Sciatic nerve (tissue), 2 donors: ENCODE measurements around the gene LRP1B. TPM values are rescaled to one million over a fixed set of nuclear protein-coding genes. Genes with fewer than 3 reads are reported as not detected.

Experiments used
- ATAC-seq: fragments of 200-7000 bp; cut with Tn5 transposase; one replicate; pipeline ENCODE4 v1.9.1; 2020; ENCODE audit warnings: mild to moderate bottlenecking, moderate library complexity
- DNase-seq: peaks from one replicate; pipeline ENCODE4 v3.0.0-alpha.2; 2020; ENCODE audit warnings: low spot score
- intact Hi-C: fragments of 100-400 bp; cut with DNase I; formaldehyde crosslinking; loops from one replicate; pipeline ENCODE4 v1.14.2; 2022
- microRNA-seq: library from miRNA; unstranded; fragments of <30 nt; microRNA quantifications from one replicate; pipeline ENCODE4 v1.2.0, GENCODE V29; 2020
- total RNA-seq: library from RNA; stranded (reverse); fragmentation: NEBNext Ultra II Directional; extraction: Animal tissue kit (Norgen Biotek cat#: 25700); gene quantifications from one replicate; pipeline ENCODE4 v1.2.1, GENCODE V29; 2021
- donor health status: DM: no; HTN: no; CAD: no.
- donor health status: DM: no; HTN: no; CAD: no.

LRP1B gene
- total RNA-seq, 1 donor from 2014 or later = 0.62 TPM

DNA sequence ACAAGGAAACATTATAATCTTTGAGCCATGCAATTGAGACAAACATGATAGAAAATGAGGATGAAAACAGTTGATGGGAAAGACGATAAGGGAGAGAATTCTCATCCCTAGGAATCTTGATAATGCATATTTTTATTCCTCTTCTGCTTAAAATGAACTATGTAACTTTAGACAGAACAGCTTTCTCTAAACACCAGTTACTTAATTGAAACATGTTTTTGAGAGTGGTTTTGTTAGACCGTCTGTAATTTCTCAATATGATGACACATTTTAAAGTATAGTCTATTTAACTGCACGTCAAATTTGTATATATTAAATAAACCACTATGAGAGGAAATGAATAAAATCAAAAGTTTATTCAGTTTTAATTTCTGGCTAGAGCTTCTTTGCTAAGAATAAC is 1896.7 kb downstream of the LRP1B start:
- no peak for ATAC-seq
- intact Hi-C loops = no loop called here

DNA sequence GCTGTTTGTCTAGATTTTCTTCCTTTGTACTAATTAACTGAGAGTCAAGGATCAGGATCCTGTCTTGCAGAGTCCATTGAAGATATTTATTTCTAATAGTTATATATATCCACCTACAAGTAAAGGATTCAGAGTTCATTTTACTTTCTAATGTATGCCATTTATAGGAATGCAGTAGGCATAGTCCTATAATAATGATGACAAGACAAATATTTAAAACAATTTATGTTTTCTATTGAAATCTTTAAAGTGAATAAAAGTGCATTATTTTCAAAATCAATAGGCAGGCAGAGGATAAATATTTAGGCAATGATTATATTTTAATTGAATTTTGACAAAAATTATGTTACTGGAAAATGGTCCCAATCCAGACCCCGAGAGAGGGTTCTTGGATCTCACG is 1919.9 kb downstream of the LRP1B start:
- ATAC-seq (no peak), DNase-seq (no peak)
- intact Hi-C loops = no loop called here

More for the DNA sequence above, 1896.7 kb downstream of the LRP1B start:
- no peak for DNase-seq

DNA sequence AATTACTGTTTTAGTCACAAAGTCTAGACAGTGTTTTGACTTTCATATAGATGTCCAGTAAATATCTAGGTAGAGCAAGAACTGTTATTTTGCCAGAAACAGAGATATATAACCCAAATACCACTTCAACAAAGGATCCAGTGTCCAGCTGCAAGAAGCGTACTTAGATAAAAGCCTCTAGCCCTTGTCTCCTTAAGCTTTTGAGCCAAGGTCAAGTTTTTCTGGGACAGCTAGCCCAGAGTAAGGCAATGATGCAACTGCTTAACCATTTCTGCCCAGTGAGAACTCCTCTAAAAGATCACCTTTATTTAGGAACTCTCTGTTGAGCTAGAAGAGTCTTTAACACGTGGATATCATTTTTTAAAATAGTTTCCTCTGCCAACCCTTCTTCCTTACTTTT is 1925.7 kb downstream of the LRP1B start:
- intact Hi-C loops = no loop called here
- DNase-seq (no peak), ATAC-seq (no peak)

DNA sequence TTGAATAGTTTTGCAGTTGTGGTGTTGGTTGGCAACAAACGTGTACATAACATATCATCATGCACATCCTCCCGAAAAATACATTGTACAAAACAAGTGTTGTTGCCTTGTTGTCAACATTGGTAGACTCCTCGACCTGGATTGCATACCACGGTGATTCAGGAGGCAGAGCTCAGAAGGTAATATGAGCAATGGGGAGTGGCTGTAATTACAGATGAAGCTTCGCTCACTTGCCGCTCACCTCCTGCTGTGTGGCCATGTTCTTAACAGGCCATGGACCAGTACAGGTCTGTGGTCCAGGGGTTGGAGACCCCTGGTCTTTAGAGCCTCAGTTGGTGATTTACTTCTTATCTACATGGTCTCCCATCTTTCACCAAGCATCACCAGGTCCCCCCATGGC is 1927.5 kb downstream of the LRP1B start:
- DNase-seq = no peak
- intact Hi-C loops = no loop called here
- ATAC-seq = no peak

DNA sequence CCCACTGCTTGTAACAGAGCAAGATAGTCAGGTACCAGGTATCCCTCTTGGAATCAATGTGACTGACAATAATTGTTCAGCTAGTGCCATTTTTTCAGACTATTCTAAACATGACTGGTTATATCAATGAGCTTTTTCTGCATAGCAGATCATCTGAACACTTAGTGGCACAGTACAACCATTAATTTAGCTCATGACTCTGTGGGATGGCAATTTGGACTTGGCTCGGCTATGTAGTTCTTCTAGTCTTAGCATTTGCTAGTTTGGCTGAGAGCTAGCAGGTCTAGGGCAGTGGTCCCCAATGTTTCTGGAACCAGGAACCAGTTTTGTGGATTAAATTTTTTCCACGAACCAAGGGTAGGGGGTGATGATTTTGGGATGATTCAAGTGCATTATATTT is 1929.2 kb downstream of the LRP1B start:
- ATAC-seq = no peak
- intact Hi-C loops = no loop called here

DNA sequence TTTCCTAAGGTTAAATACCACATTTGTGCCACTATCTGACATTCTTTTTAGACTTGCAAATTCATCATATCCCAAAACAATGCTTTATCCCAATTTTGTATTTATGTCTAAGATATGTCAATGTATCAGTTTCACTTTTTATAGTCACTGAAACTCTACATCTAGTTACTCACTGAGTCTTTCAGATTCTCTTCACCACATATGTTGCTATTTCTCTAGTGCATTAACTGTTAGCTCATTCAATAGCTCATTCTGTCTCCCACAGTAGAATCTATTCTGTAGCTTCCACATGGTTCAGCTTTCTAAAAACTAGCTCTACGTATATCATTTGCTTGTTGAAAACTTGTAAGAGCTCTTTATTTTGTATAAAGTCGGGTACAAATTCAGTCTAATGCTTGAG is 1930.1 kb downstream of the LRP1B start:
- ATAC-seq (no peak), DNase-seq (no peak)
- intact Hi-C loops = no loop called here

More for the DNA sequence above, 1929.2 kb downstream of the LRP1B start:
- no peak for DNase-seq

DNA sequence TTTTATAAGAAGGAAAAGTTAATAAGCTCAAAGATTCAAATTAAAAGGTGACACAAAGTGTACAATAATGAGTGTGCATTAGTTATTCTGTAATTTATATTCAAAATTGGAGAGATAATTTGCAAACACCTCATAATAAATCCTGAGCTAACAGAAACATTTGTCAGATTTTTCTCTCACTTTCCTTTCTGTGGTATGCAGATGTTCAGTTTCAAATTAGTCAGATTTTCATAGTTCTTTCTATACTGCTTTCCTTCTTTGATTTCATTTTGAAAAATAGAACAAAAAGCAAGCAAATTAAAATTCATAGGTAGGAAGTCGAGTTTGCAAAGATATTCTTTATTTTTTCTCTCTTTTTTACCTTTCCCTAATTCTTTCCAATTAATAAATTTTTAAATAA is 1930.5 kb downstream of the LRP1B start:
- no peak for DNase-seq
- intact Hi-C loops = no loop called here

DNA sequence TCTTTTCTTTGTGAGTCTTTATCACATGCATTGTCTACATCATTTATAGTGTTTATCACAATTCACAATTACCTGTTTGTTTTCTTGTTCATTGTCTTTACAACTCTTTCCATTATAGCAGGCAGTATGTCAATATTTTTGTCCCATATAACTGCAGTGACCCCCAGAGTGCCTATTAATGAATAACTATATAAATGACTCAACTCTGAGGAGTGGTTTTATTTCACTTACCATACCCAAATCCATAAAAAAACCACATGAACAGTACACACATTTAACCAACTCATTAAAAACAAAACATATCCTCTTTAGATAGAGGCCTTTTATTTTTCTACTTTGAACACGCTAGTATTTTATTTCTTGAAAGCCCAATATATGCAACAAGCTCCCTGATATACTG is 1931.5 kb downstream of the LRP1B start:
- ATAC-seq (no peak), DNase-seq (no peak)
- intact Hi-C loops = no loop called here

More for the DNA sequence above, 1930.5 kb downstream of the LRP1B start:
- ATAC-seq = no peak

DNA sequence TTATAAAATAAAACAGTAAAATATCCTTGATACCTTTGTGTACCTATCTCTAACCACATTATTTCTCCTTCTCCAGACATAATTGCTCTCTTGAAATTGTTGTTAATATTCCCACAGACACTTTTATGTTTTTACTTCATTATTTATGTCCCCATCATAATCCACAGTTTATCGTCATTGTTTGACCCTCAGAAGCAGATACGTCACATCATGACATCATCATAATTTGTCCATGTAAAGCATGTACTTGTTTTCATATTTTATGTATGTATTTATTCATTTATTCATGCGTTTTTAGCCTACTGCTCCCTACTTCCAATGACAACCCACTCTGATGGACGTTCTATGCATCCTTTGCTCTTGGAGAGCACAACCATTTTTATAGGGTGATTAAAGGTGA is 1943.7 kb downstream of the LRP1B start:
- ATAC-seq = no peak
- intact Hi-C loops = no loop called here
- DNase-seq = no peak

DNA sequence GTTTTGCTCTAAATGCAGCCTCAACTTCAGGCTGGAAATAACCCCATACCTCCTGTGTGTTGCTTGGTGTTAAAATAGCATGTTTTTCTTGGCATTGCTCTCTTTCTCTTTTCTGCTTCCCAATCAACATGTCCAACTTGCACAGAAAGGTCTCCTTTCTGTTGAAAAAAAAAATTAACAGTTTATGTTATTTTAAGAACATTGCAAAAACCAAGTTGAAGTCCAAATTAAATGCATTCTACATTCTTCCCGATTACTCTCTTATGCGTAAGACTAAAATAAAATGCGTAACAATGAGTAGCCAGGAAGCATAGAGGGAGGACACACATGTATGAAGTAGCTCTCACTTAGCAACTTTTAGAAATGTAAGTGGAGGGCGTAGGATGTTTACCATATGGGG is 1944.5 kb downstream of the LRP1B start:
- DNase-seq (no peak), ATAC-seq (no peak)
- intact Hi-C loops = no loop called here

DNA sequence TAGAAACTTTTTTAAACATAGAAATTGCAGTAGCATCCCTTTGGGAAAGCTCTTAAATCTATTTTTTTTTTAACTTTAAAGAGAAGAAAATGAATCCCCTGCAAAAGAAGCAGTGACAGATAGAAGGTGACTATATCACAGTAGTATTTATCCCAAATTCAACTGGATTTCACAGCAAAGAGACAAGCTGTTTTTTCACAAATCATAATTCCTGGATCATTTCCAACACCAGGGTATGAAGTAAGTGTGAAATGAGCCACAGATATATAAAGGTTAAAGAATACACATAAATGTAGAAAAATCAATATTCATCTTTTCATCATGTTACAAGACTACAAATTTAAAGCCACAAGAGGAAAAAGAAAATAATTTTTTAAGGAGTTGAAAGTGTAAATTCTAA is 1945.7 kb downstream of the LRP1B start:
- intact Hi-C loops = no loop called here
- DNase-seq = no peak
- ATAC-seq = no peak

DNA sequence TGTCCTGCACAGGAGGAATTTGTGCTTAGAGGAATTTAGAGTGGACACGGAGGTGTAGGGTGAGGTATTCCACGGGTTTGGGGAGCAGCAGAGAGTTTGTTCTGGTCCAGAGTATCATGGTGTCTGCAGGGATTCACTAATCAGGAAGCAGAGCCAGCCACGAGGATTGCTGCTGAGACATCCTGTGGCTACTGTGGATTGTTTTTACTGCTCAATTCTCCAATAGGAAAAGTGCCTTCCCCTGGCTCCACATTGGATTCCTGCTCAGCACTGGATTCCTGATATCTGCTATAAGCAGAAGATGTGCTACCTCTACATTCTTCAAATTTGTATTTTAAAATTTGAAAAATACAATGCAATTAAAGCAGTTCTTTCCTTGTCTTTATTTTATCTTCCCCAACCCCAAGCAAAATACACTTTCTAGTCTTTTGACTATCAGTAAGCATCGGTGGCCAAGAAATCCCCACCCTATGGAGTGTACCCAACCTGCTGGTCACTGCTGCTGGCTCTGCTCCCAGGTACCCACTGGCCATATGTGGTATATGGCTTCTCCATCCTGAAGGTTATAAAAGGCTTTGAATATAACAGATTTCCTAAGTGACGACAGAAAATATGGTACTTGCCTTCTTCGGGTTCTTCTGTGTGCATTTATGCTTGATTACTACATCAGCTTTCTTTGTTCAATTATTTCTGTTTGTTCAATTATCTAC is 1947.6 kb downstream of the LRP1B start:
- ATAC-seq (no peak), DNase-seq (no peak)
- intact Hi-C loops = no loop called here

Small RNA genes lying within 50 kb of the gene (microRNA-seq; reads per million reads assigned to microRNA genes)
- gene MIR7157 = not detected
